Stimulated activated effector memory CD8-positive, alpha-beta T cell treated with anti-CD3 and anti-CD28 coated beads, Interleukin-12 subunit alpha, Interleukin-12 subunit beta, amount 100 ng/mL, for 72 hours (primary cell): ENCODE measurements around the gene RBBP7.

ENCODE experiments used
- ATAC-seq: fragments of 150-1000 bp; cut with Tn5 transposase; 2 replicates; pipeline ENCODE4 v1.10.0; 2021
- DNase-seq, 2 donors: peaks; one replicate each; pipeline ENCODE4 v3.0.0; 2021 to 2022; ENCODE audit warnings: low spot score in 2 of 2
- H3K27ac Mint-ChIP-seq: one replicate; pipeline ENCODE4 v1.8.0; 2022; ENCODE audit warnings: mild to moderate bottlenecking, mixed read lengths
- H3K36me3 Mint-ChIP-seq: one replicate; pipeline ENCODE4 v1.8.0; 2022; ENCODE audit warnings: mild to moderate bottlenecking, mixed read lengths
- H3K4me1 Mint-ChIP-seq: one replicate; pipeline ENCODE4 v1.8.0; 2022; ENCODE audit warnings: mixed read lengths
- H3K4me3 Mint-ChIP-seq: one replicate; pipeline ENCODE4 v1.8.0; 2022; ENCODE audit warnings: mild to moderate bottlenecking, mixed read lengths
- H3K9me3 Mint-ChIP-seq: one replicate; pipeline ENCODE4 v1.8.0; 2022; ENCODE audit warnings: mixed read lengths

RBBP7 gene

GRCh38 chrX:16822723-16823122 lies 47.4 kb downstream of the RBBP7 start:
- ATAC-seq = peak; percentile 95
- peak overlapping the region; percentile 80 for H3K27ac Mint-ChIP-seq
- peaks cover 23% of the 10 kb centered on the region for H3K4me1 Mint-ChIP-seq

GRCh38 chrX:16819634-16820033 lies 50.5 kb downstream of the RBBP7 start:
- Mint-ChIP-seq H3K36me3 (peaks cover 67% of the 10 kb centered on the region), H3K9me3 (no peaks in the 10 kb centered on the region)

More at GRCh38 chrX:16822723-16823122, 47.4 kb downstream of the RBBP7 start:
- Mint-ChIP-seq H3K36me3 (peaks cover 72% of the 10 kb centered on the region), H3K9me3 (no peaks in the 10 kb centered on the region), H3K4me3 (peak overlapping the region; percentile 41)
- peak in 1 of 2 donors; percentile 51 for DNase-seq

GRCh38 chrX:16814597-16814996 lies 55.6 kb downstream of the RBBP7 start:
- Mint-ChIP-seq H3K4me1 (peaks cover 15% of the 10 kb centered on the region), H3K36me3 (peaks cover 47% of the 10 kb centered on the region), H3K9me3 (no peaks in the 10 kb centered on the region), H3K4me3 (no peak overlapping the region), H3K27ac (no peak overlapping the region)
- ATAC-seq (no peak), DNase-seq (no peak)

More at GRCh38 chrX:16819634-16820033, 50.5 kb downstream of the RBBP7 start:
- DNase-seq (no peak), ATAC-seq (no peak)
- Mint-ChIP-seq H3K4me1 (peaks cover 20% of the 10 kb centered on the region), H3K27ac (no peak overlapping the region), H3K4me3 (no peak overlapping the region)

- Mint-ChIP-seq H3K4me1 (peaks cover 12% of the 10 kb centered on the region), H3K4me3 (no peak overlapping the region), H3K36me3 (peaks cover 30% of the 10 kb centered on the region), H3K27ac (no peak overlapping the region), H3K9me3 (no peaks in the 10 kb centered on the region)
- ATAC-seq (no peak), DNase-seq (no peak)
These were observed 62.1 kb downstream of the RBBP7 start for GRCh38 chrX:16807976-16808542.

GRCh38 chrX:16807548-16807947 lies 62.6 kb downstream of the RBBP7 start:
- Mint-ChIP-seq H3K4me1 (peaks cover 12% of the 10 kb centered on the region), H3K9me3 (no peaks in the 10 kb centered on the region), H3K27ac (no peak overlapping the region), H3K4me3 (no peak overlapping the region), H3K36me3 (peaks cover 30% of the 10 kb centered on the region)
- DNase-seq (no peak), ATAC-seq (no peak)

GRCh38 chrX:16804923-16805464 lies 65.2 kb downstream of the RBBP7 start:
- Mint-ChIP-seq H3K4me3 (no peak overlapping the region), H3K27ac (no peak overlapping the region), H3K9me3 (no peaks in the 10 kb centered on the region), H3K36me3 (peaks cover 17% of the 10 kb centered on the region), H3K4me1 (peaks cover 7% of the 10 kb centered on the region)
- no peak for ATAC-seq
- no peak for DNase-seq

- H3K9me3 Mint-ChIP-seq = no peaks in the 10 kb centered on the region
- ATAC-seq = no peak
- H3K27ac Mint-ChIP-seq = no peak overlapping the region
These were observed 72.3 kb downstream of the RBBP7 start for GRCh38 chrX:16797841-16798240.

GRCh38 chrX:16797358-16797757 lies 72.8 kb downstream of the RBBP7 start:
- no peak for DNase-seq
- Mint-ChIP-seq H3K27ac (no peak overlapping the region), H3K4me3 (no peak overlapping the region), H3K4me1 (no peaks in the 10 kb centered on the region), H3K9me3 (no peaks in the 10 kb centered on the region), H3K36me3 (peaks cover 53% of the 10 kb centered on the region)
- no peak for ATAC-seq

More at GRCh38 chrX:16797841-16798240, 72.3 kb downstream of the RBBP7 start:
- no peak for DNase-seq
- peaks cover 58% of the 10 kb centered on the region for H3K36me3 Mint-ChIP-seq
- H3K4me3 Mint-ChIP-seq = no peak overlapping the region
- H3K4me1 Mint-ChIP-seq = no peaks in the 10 kb centered on the region

- Mint-ChIP-seq H3K27ac (no peak overlapping the region), H3K4me1 (no peaks in the 10 kb centered on the region), H3K9me3 (no peaks in the 10 kb centered on the region), H3K36me3 (peaks cover 58% of the 10 kb centered on the region), H3K4me3 (no peak overlapping the region)
- ATAC-seq (no peak), DNase-seq (no peak)
These were observed 73.9 kb downstream of the RBBP7 start for GRCh38 chrX:16796298-16796697.
